Ishikawa (cell line): Measurements from ENCODE around the gene SLC39A9.

Experiments used
- CEBPB ChIP-seq: IDR thresholded peaks from 2 replicates; pipeline ENCODE4 v1.6.1; 2012
- CREB1 ChIP-seq: IDR thresholded peaks from 2 replicates; pipeline ENCODE4 v1.6.1; 2012; ENCODE audit warnings: low read depth
- EGR1 ChIP-seq: IDR thresholded peaks from 2 replicates; pipeline ENCODE4 v1.6.1; 2012
- EP300 ChIP-seq: IDR thresholded peaks from 2 replicates; pipeline ENCODE4 v1.6.1; 2012; ENCODE audit warnings: borderline replicate concordance
- FOXM1 ChIP-seq: IDR thresholded peaks from 2 replicates; pipeline ENCODE4 v1.6.1; 2012; ENCODE audit warnings: low read depth, borderline replicate concordance
- NFIC ChIP-seq: IDR thresholded peaks from 2 replicates; pipeline ENCODE4 v1.6.1; 2012
- RAD21 ChIP-seq: IDR thresholded peaks from 2 replicates; pipeline ENCODE4 v1.6.1; 2012; ENCODE audit warnings: low read depth
- TAF1 ChIP-seq: IDR thresholded peaks from 2 replicates; pipeline ENCODE4 v1.6.1; 2012; ENCODE audit warnings: low read depth, mild to moderate bottlenecking
- TCF12 ChIP-seq: IDR thresholded peaks from 2 replicates; pipeline ENCODE4 v1.6.1; 2012; ENCODE audit warnings: low read depth
- TEAD4 ChIP-seq: IDR thresholded peaks from 2 replicates; pipeline ENCODE4 v1.6.1; 2012
- USF1 ChIP-seq: IDR thresholded peaks from 2 replicates; pipeline ENCODE4 v1.6.1; 2012
- YY1 ChIP-seq: IDR thresholded peaks from 2 replicates; pipeline ENCODE4 v1.6.1; 2012; ENCODE audit warnings: low read depth
- ZBTB7A ChIP-seq: IDR thresholded peaks from 2 replicates; pipeline ENCODE4 v1.6.1; 2012; ENCODE audit warnings: low read depth
- TF ChIP-seq, protein P1 (sequence below): IDR thresholded peaks from 2 replicates; pipeline ENCODE4 v1.6.1; 2012
- TF ChIP-seq, protein P2 (sequence below): IDR thresholded peaks from 2 replicates; pipeline ENCODE4 v1.6.1; 2012; ENCODE audit warnings: low read depth, mild to moderate bottlenecking

Gene SLC39A9

DNA sequence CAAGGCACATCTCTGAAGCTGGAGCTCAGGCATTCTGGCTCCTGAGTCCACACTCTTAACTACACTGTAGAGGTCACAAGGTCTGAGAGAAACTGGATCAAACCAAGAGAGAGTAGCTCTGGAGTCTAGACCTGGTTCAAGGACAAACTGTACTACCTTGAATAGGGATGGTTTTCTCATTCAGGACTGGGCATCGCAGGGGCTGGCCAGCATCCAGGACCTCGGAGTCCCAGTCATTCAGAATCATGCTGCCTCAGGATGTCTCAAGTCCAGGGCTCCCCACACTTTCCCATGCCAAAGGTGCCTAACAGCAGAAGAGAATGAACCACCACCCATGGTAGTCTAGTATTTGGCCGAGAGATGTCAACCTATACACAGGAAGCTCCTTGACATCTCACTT, 72.9 kb downstream of the SLC39A9 start:
- no peak for TF ChIP-seq EP300
- TF ChIP-seq, protein P1, sequence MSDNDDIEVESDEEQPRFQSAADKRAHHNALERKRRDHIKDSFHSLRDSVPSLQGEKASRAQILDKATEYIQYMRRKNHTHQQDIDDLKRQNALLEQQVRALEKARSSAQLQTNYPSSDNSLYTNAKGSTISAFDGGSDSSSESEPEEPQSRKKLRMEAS: no peak

GRCh38 chr14:69471916-69472315, 73.4 kb downstream of the SLC39A9 start:
- TF ChIP-seq TAF1 (no peak), CEBPB (no peak), ZBTB7A (no peak), YY1 (no peak), NFIC (no peak), EGR1 (no peak), RAD21 (no peak), EP300 (no peak)
- TF ChIP-seq, protein P2, sequence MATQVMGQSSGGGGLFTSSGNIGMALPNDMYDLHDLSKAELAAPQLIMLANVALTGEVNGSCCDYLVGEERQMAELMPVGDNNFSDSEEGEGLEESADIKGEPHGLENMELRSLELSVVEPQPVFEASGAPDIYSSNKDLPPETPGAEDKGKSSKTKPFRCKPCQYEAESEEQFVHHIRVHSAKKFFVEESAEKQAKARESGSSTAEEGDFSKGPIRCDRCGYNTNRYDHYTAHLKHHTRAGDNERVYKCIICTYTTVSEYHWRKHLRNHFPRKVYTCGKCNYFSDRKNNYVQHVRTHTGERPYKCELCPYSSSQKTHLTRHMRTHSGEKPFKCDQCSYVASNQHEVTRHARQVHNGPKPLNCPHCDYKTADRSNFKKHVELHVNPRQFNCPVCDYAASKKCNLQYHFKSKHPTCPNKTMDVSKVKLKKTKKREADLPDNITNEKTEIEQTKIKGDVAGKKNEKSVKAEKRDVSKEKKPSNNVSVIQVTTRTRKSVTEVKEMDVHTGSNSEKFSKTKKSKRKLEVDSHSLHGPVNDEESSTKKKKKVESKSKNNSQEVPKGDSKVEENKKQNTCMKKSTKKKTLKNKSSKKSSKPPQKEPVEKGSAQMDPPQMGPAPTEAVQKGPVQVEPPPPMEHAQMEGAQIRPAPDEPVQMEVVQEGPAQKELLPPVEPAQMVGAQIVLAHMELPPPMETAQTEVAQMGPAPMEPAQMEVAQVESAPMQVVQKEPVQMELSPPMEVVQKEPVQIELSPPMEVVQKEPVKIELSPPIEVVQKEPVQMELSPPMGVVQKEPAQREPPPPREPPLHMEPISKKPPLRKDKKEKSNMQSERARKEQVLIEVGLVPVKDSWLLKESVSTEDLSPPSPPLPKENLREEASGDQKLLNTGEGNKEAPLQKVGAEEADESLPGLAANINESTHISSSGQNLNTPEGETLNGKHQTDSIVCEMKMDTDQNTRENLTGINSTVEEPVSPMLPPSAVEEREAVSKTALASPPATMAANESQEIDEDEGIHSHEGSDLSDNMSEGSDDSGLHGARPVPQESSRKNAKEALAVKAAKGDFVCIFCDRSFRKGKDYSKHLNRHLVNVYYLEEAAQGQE: no peak
- TF ChIP-seq, protein P1: no peak

- TF ChIP-seq TCF12 (no peak), NFIC (no peak), FOXM1 (no peak), TEAD4 (no peak), YY1 (no peak), EP300 (peak; percentile 23; the same call in 1 of the 2 replicates), USF1 (no peak), EGR1 (no peak), CEBPB (no peak), CREB1 (no peak), RAD21 (0 out of 2 replicates have a peak, but pooled peaks have one; percentile 12)
These were observed 74.8 kb downstream of the SLC39A9 start for GRCh38 chr14:69473260-69473659.

GRCh38 chr14:69473946-69474345, 75.5 kb downstream of the SLC39A9 start:
- TF ChIP-seq ZBTB7A (no peak), USF1 (no peak), TAF1 (no peak), TEAD4 (no peak)

GRCh38 chr14:69475194-69475818, 76.8 kb downstream of the SLC39A9 start:
- TF ChIP-seq CEBPB: no peak
- 0 out of 2 replicates have a peak, but pooled peaks have one; percentile 24 for TF ChIP-seq NFIC
- no peak for TF ChIP-seq USF1
- peak; percentile 56 for TF ChIP-seq RAD21
- TF ChIP-seq, protein P1: no peak

DNA sequence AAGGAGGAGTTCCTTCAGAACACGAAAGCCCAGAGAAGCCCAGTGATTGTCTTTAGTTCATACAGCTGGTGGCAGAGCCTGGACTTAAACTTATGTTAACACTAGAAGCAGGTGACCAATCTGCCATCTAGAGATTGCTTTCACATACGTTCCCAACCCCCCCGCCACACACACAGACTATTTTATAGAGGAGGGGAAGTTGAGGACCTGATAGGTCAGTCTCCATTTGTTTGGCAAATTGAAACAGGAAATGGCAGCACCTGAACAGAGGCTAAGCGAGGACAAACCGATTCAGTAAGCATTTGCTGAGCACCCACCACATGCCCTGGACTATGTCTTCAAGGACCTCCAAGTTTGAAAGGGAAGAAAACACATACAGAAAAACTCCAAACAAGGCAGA, 81.2 kb downstream of the SLC39A9 start:
- TF ChIP-seq CEBPB (no peak), EGR1 (no peak), FOXM1 (no peak), RAD21 (no peak), EP300 (no peak), ZBTB7A (no peak), TAF1 (no peak), TCF12 (no peak), USF1 (no peak), CREB1 (no peak), NFIC (no peak), TEAD4 (no peak), YY1 (no peak)
- TF ChIP-seq, protein P2: no peak
- TF ChIP-seq, protein P1: no peak
